Measurements from ENCODE around the gene DCP1B.
"Not testable (repeated sequence)": the region's sequence is repeated elsewhere in the genome, so short reads cannot be mapped to it uniquely, and the experiment has no call there.

Gene DCP1B

GRCh38 chr12:1945502-1945901 lies 58.8 kb downstream of the DCP1B start:
- DNase-seq; H2AFZ ChIP-seq (ENCODE audit: low read depth, low read length); H2AK5ac ChIP-seq (ENCODE audit: low read length, severe bottlenecking); H3K4me1 ChIP-seq (ENCODE audit: control insufficient read depth, insufficient read depth, low read depth, low read length); H4K8ac ChIP-seq (ENCODE audit: low read length); H3K27ac ChIP-seq (ENCODE audit: low read length, poor library complexity, severe bottlenecking); H3K18ac ChIP-seq (ENCODE audit: low read depth in 1 of 2, low read length in 2 of 2); H3K9me3 ChIP-seq (ENCODE audit: control insufficient read depth, low read length); H3K4me2 ChIP-seq (ENCODE audit: low read length, poor library complexity, severe bottlenecking); H3K4me3 ChIP-seq (ENCODE audit: insufficient read depth in 1 of 2, low read depth in 1 of 2, low read length in 2 of 2); H3K14ac ChIP-seq (ENCODE audit: low read length in 2 of 2); H3K9ac ChIP-seq (ENCODE audit: low read length); H2BK12ac ChIP-seq (ENCODE audit: low read length in 2 of 2); H2BK15ac ChIP-seq (ENCODE audit: low read depth, poor library complexity, severe bottlenecking); H3K27me3 ChIP-seq (ENCODE audit: control insufficient read depth in 1 of 2, insufficient read depth in 1 of 2, low read length in 2 of 2); H2BK5ac ChIP-seq (ENCODE audit: low read depth, low read length, poor library complexity, severe bottlenecking); H4K91ac ChIP-seq (ENCODE audit: low read length); H3K23ac ChIP-seq (ENCODE audit: low read length in 2 of 2); H2BK120ac ChIP-seq (ENCODE audit: low read depth, low read length); H3K4ac ChIP-seq (ENCODE audit: low read depth in 1 of 2, low read length in 2 of 2): not testable (repeated sequence)
- Histone ChIP-seq H3K79me1 (replicated peaks; ENCODE audit: low read length, poor library complexity, severe bottlenecking) (peaks cover 14% of the 10 kb centered on the region), H3K36me3 (ENCODE audit: control insufficient read depth in 1 of 2, insufficient read depth in 2 of 2, low read depth in 1 of 2, low read length in 2 of 2) (peaks cover 35 to 48% of the 10 kb centered on the region in 2 experiments)
- WGBS: 100% methylated on average over 2 of the region's 5 CpGs

- H3K27me3 ChIP-seq (ENCODE audit: control insufficient read depth in 1 of 2, insufficient read depth in 1 of 2, low read length in 2 of 2): no peaks in the 10 kb centered on the region
- H3K18ac ChIP-seq (ENCODE audit: low read depth in 1 of 2, low read length in 2 of 2): peak overlapping the region in 1 of 2 experiments; percentile 81
- 40% methylated on average over 16 of the region's 16 CpGs for whole genome bisulfite sequencing
- no peak overlapping the region for H3K27ac ChIP-seq (ENCODE audit: low read length, poor library complexity, severe bottlenecking)
- H3K4me1 ChIP-seq (ENCODE audit: control insufficient read depth, insufficient read depth, low read depth, low read length): peaks cover 4% of the 10 kb centered on the region
- peak overlapping the region; percentile 81 for H2AK5ac ChIP-seq (ENCODE audit: low read length, severe bottlenecking)
- peaks cover 15 to 32% of the 10 kb centered on the region in 2 experiments for H3K36me3 ChIP-seq (ENCODE audit: control insufficient read depth in 1 of 2, insufficient read depth in 2 of 2, low read depth in 1 of 2, low read length in 2 of 2)
- no peaks in the 10 kb centered on the region for H3K9me3 ChIP-seq (ENCODE audit: control insufficient read depth, low read length)
- no peak overlapping the region for H2BK15ac ChIP-seq (ENCODE audit: low read depth, poor library complexity, severe bottlenecking)
- H2AFZ ChIP-seq (ENCODE audit: low read depth, low read length): no peak overlapping the region
- peak overlapping the region in 1 of 2 experiments; percentile 40 for H3K4me3 ChIP-seq (ENCODE audit: insufficient read depth in 1 of 2, low read depth in 1 of 2, low read length in 2 of 2)
- peak overlapping the region in 1 of 2 experiments; percentile 13 for H3K4ac ChIP-seq (ENCODE audit: low read depth in 1 of 2, low read length in 2 of 2)
- peak overlapping the region; percentile 68 for H3K9ac ChIP-seq (ENCODE audit: low read length)
- peaks cover 6% of the 10 kb centered on the region for H3K79me1 ChIP-seq (replicated peaks; ENCODE audit: low read length, poor library complexity, severe bottlenecking)
- no peak overlapping the region for H3K14ac ChIP-seq (ENCODE audit: low read length in 2 of 2)
- peak; percentile 75 for DNase-seq
- peak overlapping the region; percentile 85 for H4K91ac ChIP-seq (ENCODE audit: low read length)
- no peak overlapping the region for H2BK5ac ChIP-seq (ENCODE audit: low read depth, low read length, poor library complexity, severe bottlenecking)
- peak overlapping the region in 1 of 2 experiments; percentile 8 for H2BK12ac ChIP-seq (ENCODE audit: low read length in 2 of 2)
- H2BK120ac ChIP-seq (ENCODE audit: low read depth, low read length): no peak overlapping the region
- peak overlapping the region; percentile 90 for H4K8ac ChIP-seq (ENCODE audit: low read length)
- H3K4me2 ChIP-seq (ENCODE audit: low read length, poor library complexity, severe bottlenecking): no peak overlapping the region
- no peak overlapping the region for H3K23ac ChIP-seq (ENCODE audit: low read length in 2 of 2)
These were observed 64.3 kb downstream of the DCP1B start for GRCh38 chr12:1939801-1940607.

GRCh38 chr12:1939331-1939730 lies 64.9 kb downstream of the DCP1B start:
- Histone ChIP-seq H3K4ac (ENCODE audit: low read depth in 1 of 2, low read length in 2 of 2) (no peak overlapping the region), H3K23ac (ENCODE audit: low read length in 2 of 2) (no peak overlapping the region), H3K27me3 (ENCODE audit: control insufficient read depth in 1 of 2, insufficient read depth in 1 of 2, low read length in 2 of 2) (no peaks in the 10 kb centered on the region), H2AFZ (ENCODE audit: low read depth, low read length) (no peak overlapping the region), H2BK12ac (ENCODE audit: low read length in 2 of 2) (no peak overlapping the region), H2BK15ac (ENCODE audit: low read depth, poor library complexity, severe bottlenecking) (no peak overlapping the region), H3K14ac (ENCODE audit: low read length in 2 of 2) (no peak overlapping the region), H3K4me1 (ENCODE audit: control insufficient read depth, insufficient read depth, low read depth, low read length) (peaks cover 4% of the 10 kb centered on the region), H3K4me2 (ENCODE audit: low read length, poor library complexity, severe bottlenecking) (no peak overlapping the region), H3K36me3 (ENCODE audit: control insufficient read depth in 1 of 2, insufficient read depth in 2 of 2, low read depth in 1 of 2, low read length in 2 of 2) (peaks cover 18 to 32% of the 10 kb centered on the region in 2 experiments), H3K9ac (ENCODE audit: low read length) (peak overlapping the region; percentile 68), H2AK5ac (ENCODE audit: low read length, severe bottlenecking) (no peak overlapping the region), H2BK120ac (ENCODE audit: low read depth, low read length) (no peak overlapping the region), H3K79me1 (replicated peaks; ENCODE audit: low read length, poor library complexity, severe bottlenecking) (peaks cover 6% of the 10 kb centered on the region), H4K8ac (ENCODE audit: low read length) (no peak overlapping the region), H3K4me3 (ENCODE audit: insufficient read depth in 1 of 2, low read depth in 1 of 2, low read length in 2 of 2) (no peak overlapping the region), H4K91ac (ENCODE audit: low read length) (no peak overlapping the region), H3K18ac (ENCODE audit: low read depth in 1 of 2, low read length in 2 of 2) (no peak overlapping the region), H3K9me3 (ENCODE audit: control insufficient read depth, low read length) (no peaks in the 10 kb centered on the region), H2BK5ac (ENCODE audit: low read depth, low read length, poor library complexity, severe bottlenecking) (no peak overlapping the region), H3K27ac (ENCODE audit: low read length, poor library complexity, severe bottlenecking) (no peak overlapping the region)
- no peak for DNase-seq
- WGBS: 98% methylated on average over 10 of the region's 10 CpGs

GRCh38 chr12:1937481-1938224 lies 66.6 kb downstream of the DCP1B start:
- Histone ChIP-seq H2BK120ac (ENCODE audit: low read depth, low read length) (no peak overlapping the region), H3K9ac (ENCODE audit: low read length) (no peak overlapping the region), H2AK5ac (ENCODE audit: low read length, severe bottlenecking) (no peak overlapping the region), H4K8ac (ENCODE audit: low read length) (no peak overlapping the region), H4K91ac (ENCODE audit: low read length) (no peak overlapping the region), H2BK12ac (ENCODE audit: low read length in 2 of 2) (no peak overlapping the region), H3K9me3 (ENCODE audit: control insufficient read depth, low read length) (no peaks in the 10 kb centered on the region), H3K4me1 (ENCODE audit: control insufficient read depth, insufficient read depth, low read depth, low read length) (peaks cover 11% of the 10 kb centered on the region), H3K27me3 (ENCODE audit: control insufficient read depth in 1 of 2, insufficient read depth in 1 of 2, low read length in 2 of 2) (no peaks in the 10 kb centered on the region), H3K18ac (ENCODE audit: low read depth in 1 of 2, low read length in 2 of 2) (no peak overlapping the region), H3K4me2 (ENCODE audit: low read length, poor library complexity, severe bottlenecking) (no peak overlapping the region), H3K23ac (ENCODE audit: low read length in 2 of 2) (no peak overlapping the region), H2BK15ac (ENCODE audit: low read depth, poor library complexity, severe bottlenecking) (no peak overlapping the region), H3K36me3 (ENCODE audit: control insufficient read depth in 1 of 2, insufficient read depth in 2 of 2, low read depth in 1 of 2, low read length in 2 of 2) (peaks cover 18 to 32% of the 10 kb centered on the region in 2 experiments), H3K14ac (ENCODE audit: low read length in 2 of 2) (no peak overlapping the region), H3K27ac (ENCODE audit: low read length, poor library complexity, severe bottlenecking) (no peak overlapping the region), H2BK5ac (ENCODE audit: low read depth, low read length, poor library complexity, severe bottlenecking) (no peak overlapping the region), H3K4me3 (ENCODE audit: insufficient read depth in 1 of 2, low read depth in 1 of 2, low read length in 2 of 2) (no peak overlapping the region), H3K4ac (ENCODE audit: low read depth in 1 of 2, low read length in 2 of 2) (no peak overlapping the region), H2AFZ (ENCODE audit: low read depth, low read length) (no peak overlapping the region), H3K79me1 (replicated peaks; ENCODE audit: low read length, poor library complexity, severe bottlenecking) (peaks cover 6% of the 10 kb centered on the region)
- 94% methylated on average over 12 of the region's 12 CpGs for WGBS
- no peak for DNase-seq

All from mesenchymal stem cell (in vitro differentiated cells and primary cell).